HG03060 (cell line): Measurements from ENCODE around the gene SPHK1.

Experiments used
- ATAC-seq: cut with Tn5 transposase; IDR thresholded peaks from one replicate; pipeline ENCODE4 v1.9.1; 2021; ENCODE audit warnings: low read depth, moderate number of reproducible peaks; ENCODE audit not compliant: unreplicated experiment

SPHK1 gene

GRCh38 chr17:76360461-76360860, 23.9 kb upstream of the SPHK1 start:
- ATAC-seq = no peak

- no peak for ATAC-seq
Measured at GRCh38 chr17:76363107-76363842, 21.1 kb upstream of the SPHK1 start.

DNA sequence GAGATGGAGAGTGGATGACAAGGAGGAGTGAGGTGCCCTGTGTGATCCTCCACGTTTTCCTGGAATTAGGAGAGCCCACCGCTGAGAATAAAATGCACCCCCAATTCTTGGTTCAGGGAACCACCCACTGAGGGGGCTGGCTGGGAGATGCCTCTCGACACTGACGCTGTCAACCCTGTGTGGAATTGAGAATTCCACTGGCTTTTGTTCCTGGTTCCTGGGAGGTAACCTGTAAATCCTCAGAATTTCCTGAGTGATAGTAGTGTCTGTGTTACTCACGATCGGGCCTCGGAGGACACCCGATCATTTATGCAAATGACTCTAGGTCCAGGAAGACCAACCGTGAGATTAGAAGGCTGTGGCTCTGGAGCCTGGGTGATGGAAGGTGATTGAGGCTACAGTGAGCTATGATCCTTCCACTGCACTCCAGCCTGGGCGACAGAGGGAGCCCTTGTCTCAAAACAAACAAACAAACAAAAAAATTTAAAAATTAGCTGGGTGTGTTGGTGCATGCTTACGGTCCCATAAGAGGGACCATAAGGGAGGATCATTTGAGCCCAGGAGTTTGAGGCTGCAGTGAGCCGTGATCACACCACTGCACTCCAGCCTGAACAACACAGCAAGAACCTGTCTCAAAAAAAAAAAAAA, 19.0 kb upstream of the SPHK1 start:
- ATAC-seq = no peak

DNA sequence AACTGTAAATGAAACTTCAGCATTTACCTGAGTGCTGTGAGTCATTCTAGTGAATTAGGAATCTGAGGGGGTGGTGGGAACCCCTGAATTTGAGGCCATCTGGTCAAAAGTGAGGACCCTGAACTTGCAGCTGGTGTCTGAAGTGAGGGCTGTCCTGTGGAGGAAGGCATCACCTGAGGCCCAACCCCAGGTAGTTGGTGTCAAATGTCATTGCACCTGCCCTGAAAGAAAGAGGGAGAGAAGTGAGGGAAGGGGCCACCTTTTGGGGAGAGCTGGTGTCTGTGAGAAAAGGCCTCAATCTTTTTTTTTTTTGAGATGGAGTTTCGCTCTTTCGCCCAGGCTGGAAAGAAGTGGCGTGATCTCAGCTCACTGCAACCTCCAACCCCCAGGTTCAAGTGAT, 18.2 kb upstream of the SPHK1 start:
- no peak for ATAC-seq

GRCh38 chr17:76367642-76368041, 16.8 kb upstream of the SPHK1 start:
- no peak for ATAC-seq

DNA sequence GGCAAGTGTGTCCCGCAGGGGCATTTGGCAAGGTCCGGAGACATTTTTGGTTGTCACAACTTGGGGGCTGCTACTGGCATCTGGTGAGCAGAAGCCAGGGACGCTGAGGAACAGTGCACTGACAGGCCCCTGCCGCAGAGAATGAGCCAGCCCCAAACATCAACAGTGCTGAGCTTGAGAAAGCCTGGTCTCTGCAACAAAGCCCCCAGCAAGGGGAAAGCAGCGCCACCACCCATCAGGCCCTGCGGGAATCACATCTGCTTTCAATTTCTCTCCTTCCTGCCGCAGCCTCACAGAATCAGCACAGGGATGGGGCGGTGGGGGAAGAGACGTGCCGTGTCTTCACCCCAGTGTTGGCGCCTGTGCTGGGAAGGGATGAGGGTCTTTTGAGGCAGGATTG, 15.9 kb upstream of the SPHK1 start:
- ATAC-seq = no peak

DNA sequence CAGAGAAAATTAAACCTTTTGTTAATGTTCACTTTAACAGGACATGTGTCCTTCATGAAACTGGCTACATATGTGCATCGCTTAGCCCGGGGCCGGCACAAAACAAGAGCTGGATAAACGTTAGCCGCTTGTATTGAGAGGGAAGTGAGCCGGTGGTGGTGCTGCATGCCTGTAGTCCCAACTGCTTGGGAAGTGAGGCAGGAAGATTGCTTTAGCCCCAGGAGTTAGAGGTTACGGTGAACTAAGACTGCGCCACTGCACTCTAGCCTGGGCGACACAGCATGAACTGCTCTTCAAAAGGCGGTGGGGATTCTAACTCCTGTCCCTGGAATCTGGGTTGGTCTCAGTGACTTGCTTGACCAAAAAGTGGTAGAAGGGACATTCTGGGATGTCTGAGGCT, 15.0 kb upstream of the SPHK1 start:
- no peak for ATAC-seq

DNA sequence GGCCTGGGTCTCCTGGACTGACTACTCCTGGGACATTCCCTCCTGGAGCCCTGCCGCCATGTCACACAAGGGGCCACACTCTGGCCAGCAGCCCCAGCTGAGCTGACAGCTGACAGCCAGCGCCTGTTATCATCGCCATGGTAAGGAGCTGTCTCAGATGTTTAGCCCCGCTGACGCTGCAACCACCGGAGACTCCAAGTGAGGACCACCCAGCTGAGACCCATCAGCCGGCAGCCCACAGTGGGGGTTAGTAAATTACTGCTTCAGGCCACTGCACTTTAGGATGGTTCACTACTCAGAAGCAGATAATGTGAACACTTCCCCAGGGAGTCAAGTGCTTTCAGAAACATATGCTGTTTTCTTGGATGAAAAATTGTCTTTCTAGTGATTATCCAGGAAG, 14.6 kb upstream of the SPHK1 start:
- no peak for ATAC-seq

DNA sequence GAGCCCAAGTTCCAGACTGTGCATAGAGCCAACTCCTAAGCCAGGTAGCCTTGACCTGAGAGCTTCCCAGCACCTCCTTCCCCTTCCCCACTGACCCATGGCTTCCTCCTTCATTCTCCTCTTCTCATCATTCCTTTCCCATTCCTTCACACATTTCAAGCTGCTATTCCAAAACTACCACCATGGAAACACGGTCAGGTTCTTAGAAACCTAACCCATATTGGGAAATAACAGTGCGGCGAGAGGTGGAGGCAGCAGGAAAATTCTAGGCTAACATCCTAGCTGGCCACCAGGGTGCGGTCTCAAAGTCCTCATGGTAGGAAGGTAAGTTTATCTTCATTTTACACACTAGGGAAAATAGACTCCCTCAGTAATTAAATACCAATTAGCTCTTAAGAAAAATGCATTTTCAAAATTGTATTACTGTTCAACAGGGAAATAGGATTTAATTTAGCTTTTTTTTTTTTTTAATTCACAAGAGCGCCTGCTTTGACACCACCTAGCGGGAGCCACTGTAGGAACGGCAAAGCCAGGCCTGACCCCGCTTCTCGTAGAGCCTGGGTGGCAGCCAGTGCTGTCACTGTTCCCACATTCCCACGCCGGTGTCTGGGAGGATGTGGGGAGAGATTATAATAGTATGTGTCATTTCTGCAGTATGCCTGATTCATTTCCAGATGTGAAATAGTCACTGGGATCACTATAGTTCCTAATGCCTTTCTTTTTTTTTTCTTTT, 14.0 kb upstream of the SPHK1 start:
- no peak for ATAC-seq

DNA sequence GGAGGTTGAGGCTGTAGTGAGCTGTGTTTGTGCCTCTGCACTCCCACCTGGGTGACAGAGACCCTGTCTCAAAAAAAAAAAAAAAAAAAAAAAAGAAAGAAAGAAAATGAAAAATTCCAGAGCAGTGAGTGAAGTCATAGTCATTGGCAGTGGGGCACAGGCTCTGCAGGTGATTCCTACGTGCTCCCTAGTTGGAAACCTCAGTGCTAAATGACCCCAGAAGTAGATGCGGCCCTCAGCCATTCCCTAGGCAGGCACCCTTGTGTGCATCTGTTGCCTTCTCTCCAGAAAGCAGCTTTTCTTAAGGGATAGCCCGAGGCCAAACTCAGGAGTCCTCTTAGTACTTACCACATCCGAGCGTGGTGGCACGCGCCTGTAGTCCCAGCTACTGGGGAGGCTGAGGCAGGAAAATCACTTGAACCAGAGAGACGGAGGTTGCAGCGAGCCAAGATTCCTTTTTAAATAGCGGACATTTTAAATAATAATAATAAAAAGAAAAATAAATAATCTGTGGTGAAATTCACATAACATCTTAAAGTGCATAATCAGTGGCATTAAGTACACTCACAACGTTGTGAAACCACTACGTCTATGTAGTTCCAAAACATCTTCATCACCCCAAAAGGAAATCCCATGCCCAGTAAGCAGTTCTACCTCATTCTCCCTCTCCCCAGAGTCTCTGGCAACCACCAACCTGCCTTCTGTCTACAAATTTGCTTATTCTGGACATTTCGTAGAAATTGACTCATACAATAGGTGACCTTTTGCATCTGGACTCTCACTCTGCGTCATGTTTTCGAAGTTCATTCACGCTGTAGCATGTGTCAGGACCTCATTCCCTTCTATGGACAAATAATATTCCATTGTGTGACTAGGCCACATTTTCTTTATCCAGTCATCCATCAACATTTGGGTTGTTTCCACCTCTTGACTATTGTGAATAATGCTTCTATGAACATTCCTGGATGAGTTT, 12.5 kb upstream of the SPHK1 start:
- no peak for ATAC-seq

DNA sequence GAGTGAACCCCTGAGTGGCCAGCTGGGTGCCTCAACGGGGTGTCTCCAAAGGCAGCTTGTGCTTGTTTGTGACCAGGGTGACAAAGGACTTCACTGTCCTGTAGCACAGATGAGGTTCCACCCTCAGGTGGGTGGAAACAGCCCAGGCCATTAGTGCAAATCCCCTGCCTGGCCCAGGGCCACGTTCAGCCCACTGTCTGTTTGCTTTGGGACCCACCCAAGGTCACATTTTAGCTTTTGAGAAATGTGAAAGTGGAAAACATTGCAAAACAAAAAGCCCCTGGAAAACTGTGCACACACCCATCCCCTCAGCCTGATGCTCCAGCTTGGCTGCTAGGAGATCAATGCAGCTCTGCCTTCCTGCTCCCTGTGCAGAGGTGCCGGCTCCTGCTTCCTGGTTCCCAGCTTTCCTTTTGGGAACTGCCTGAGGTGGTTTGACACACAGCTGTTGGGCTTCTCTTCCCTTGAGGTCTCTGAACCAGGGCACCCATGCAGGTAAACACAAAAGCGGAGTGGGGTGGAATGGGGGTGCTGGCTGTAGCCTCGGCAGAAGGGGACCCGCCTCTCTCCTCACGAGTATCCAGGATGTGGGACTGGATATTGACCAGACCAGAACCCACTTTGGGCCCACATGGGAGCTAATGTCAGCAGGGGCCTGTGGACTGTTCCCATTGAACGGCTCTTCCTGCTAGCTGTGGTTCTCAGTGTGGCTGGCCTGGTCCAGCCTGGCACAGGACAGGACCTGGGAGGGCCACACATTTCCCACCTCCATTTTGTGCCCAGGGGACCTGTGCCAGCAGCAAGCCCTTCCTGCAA, 7.9 kb upstream of the SPHK1 start:
- no peak for ATAC-seq

GRCh38 chr17:76378548-76379274, 5.7 kb upstream of the SPHK1 start:
- no peak for ATAC-seq

- ATAC-seq = no peak
Measured at GRCh38 chr17:76379275-76379641, 5.2 kb upstream of the SPHK1 start.

GRCh38 chr17:76379646-76380376, 4.6 kb upstream of the SPHK1 start:
- ATAC-seq = no peak

- no peak for ATAC-seq
Measured at GRCh38 chr17:76381633-76382350, 2.6 kb upstream of the SPHK1 start.

GRCh38 chr17:76382351-76382802, 2.0 kb upstream of the SPHK1 start:
- no peak for ATAC-seq

- no peak for ATAC-seq
Measured at GRCh38 chr17:76382803-76383545, 1.4 kb upstream of the SPHK1 start.
